Measurements from ENCODE around the gene MAF.

DNA sequence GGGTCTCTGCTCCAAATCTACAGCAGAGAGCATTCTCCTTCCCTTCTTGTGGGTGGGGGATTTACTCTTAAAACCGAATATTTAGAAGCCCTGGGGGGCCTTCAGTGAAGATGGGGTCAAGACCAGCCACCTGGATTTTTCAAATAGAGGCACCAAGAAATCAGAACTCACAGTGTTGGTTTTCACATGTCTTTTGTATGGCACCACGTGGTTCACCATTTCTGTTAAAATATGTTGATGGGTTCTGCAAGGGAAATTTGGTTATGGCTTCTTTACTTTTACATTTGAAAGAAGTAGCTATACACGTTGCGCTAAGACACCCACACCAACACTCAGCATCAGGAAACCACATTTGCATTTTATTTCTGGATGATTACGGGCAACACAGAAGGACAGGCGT lies 17.7 kb downstream of the MAF start:
- TF ChIP-seq, protein P1, sequence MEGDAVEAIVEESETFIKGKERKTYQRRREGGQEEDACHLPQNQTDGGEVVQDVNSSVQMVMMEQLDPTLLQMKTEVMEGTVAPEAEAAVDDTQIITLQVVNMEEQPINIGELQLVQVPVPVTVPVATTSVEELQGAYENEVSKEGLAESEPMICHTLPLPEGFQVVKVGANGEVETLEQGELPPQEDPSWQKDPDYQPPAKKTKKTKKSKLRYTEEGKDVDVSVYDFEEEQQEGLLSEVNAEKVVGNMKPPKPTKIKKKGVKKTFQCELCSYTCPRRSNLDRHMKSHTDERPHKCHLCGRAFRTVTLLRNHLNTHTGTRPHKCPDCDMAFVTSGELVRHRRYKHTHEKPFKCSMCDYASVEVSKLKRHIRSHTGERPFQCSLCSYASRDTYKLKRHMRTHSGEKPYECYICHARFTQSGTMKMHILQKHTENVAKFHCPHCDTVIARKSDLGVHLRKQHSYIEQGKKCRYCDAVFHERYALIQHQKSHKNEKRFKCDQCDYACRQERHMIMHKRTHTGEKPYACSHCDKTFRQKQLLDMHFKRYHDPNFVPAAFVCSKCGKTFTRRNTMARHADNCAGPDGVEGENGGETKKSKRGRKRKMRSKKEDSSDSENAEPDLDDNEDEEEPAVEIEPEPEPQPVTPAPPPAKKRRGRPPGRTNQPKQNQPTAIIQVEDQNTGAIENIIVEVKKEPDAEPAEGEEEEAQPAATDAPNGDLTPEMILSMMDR (IDR thresholded peaks at IDR 0.05 in 4 of 5, conservative IDR thresholded peaks at IDR 0.05 in 1 of 5): no peak
- no peak for TF ChIP-seq POLR2A (IDR thresholded peaks at IDR 0.05)
